ENCODE results near the gene RPRD2.
"Not testable (repeated sequence)": the region's sequence is repeated elsewhere in the genome, so short reads cannot be mapped to it uniquely, and the experiment has no call there.

The RPRD2 gene

GRCh38 chr1:150372580-150372979, 8.6 kb downstream of the RPRD2 start:
- DNase-seq, result no peak
- H3K4me1 Mint-ChIP-seq, result peaks cover 68% of the 10 kb centered on the region
- no peaks in the 10 kb centered on the region for H3K9me3 Mint-ChIP-seq
- no peak overlapping the region for H3K4me3 Mint-ChIP-seq
- peak overlapping the region; percentile 5 for H3K27ac Mint-ChIP-seq
- H3K27me3 Mint-ChIP-seq, result no peaks in the 10 kb centered on the region
- peaks cover 10% of the 10 kb centered on the region for H3K36me3 Mint-ChIP-seq (ENCODE audit: low read depth)
- ATAC-seq, result peak; percentile 61

GRCh38 chr1:150376110-150376509, 12.2 kb downstream of the RPRD2 start:
- H3K27ac Mint-ChIP-seq, result peak overlapping the region; percentile 44
- no peaks in the 10 kb centered on the region for H3K9me3 Mint-ChIP-seq
- H3K27me3 Mint-ChIP-seq, result no peaks in the 10 kb centered on the region
- DNase-seq (no peak), ATAC-seq (no peak)
- H3K36me3 Mint-ChIP-seq (ENCODE audit: low read depth), result peaks cover 4% of the 10 kb centered on the region
- H3K4me1 Mint-ChIP-seq, result peaks cover 49% of the 10 kb centered on the region
- no peak overlapping the region for H3K4me3 Mint-ChIP-seq

GRCh38 chr1:150383631-150384324, 19.8 kb downstream of the RPRD2 start:
- H3K36me3 Mint-ChIP-seq (ENCODE audit: low read depth), result no peaks in the 10 kb centered on the region
- no peak overlapping the region for H3K4me3 Mint-ChIP-seq

GRCh38 chr1:150385537-150386445, 21.8 kb downstream of the RPRD2 start:
- H3K27me3 Mint-ChIP-seq, result no peaks in the 10 kb centered on the region
- no peak for DNase-seq
- H3K4me3 Mint-ChIP-seq, result no peak overlapping the region
- no peaks in the 10 kb centered on the region for H3K9me3 Mint-ChIP-seq
- no peaks in the 10 kb centered on the region for H3K36me3 Mint-ChIP-seq (ENCODE audit: low read depth)
- ATAC-seq, result peak; percentile 59
- H3K27ac Mint-ChIP-seq, result peak overlapping the region; percentile 30
- peaks cover 44% of the 10 kb centered on the region for H3K4me1 Mint-ChIP-seq

More at GRCh38 chr1:150383631-150384324, 19.8 kb downstream of the RPRD2 start:
- H3K27me3 Mint-ChIP-seq, result no peaks in the 10 kb centered on the region
- H3K4me1 Mint-ChIP-seq, result peaks cover 34% of the 10 kb centered on the region
- no peak overlapping the region for H3K27ac Mint-ChIP-seq
- DNase-seq, result no peak
- no peaks in the 10 kb centered on the region for H3K9me3 Mint-ChIP-seq
- ATAC-seq, result no peak

GRCh38 chr1:150386592-150386991, 22.6 kb downstream of the RPRD2 start:
- DNase-seq (no peak), ATAC-seq (no peak)
- H3K36me3 Mint-ChIP-seq (ENCODE audit: low read depth), result no peaks in the 10 kb centered on the region
- no peaks in the 10 kb centered on the region for H3K9me3 Mint-ChIP-seq
- H3K27me3 Mint-ChIP-seq, result no peaks in the 10 kb centered on the region
- H3K4me1 Mint-ChIP-seq, result peaks cover 43% of the 10 kb centered on the region
- no peak overlapping the region for H3K4me3 Mint-ChIP-seq
- H3K27ac Mint-ChIP-seq, result no peak overlapping the region

- peaks cover 43% of the 10 kb centered on the region for H3K4me1 Mint-ChIP-seq
- H3K27ac Mint-ChIP-seq, result no peak overlapping the region
- ATAC-seq, result no peak
Measured at GRCh38 chr1:150387200-150387599, 23.3 kb downstream of the RPRD2 start.

GRCh38 chr1:150388241-150388640, 24.3 kb downstream of the RPRD2 start:
- H3K27me3 Mint-ChIP-seq, result no peaks in the 10 kb centered on the region
- H3K4me3 Mint-ChIP-seq, result no peak overlapping the region
- H3K27ac Mint-ChIP-seq, result no peak overlapping the region
- peaks cover 48% of the 10 kb centered on the region for H3K4me1 Mint-ChIP-seq
- peaks cover 2% of the 10 kb centered on the region for H3K36me3 Mint-ChIP-seq (ENCODE audit: low read depth)
- ATAC-seq, result no peak
- no peak for DNase-seq
- H3K9me3 Mint-ChIP-seq, result no peaks in the 10 kb centered on the region

More at GRCh38 chr1:150387200-150387599, 23.3 kb downstream of the RPRD2 start:
- Mint-ChIP-seq H3K27me3 (no peaks in the 10 kb centered on the region), H3K36me3 (ENCODE audit: low read depth) (peaks cover 2% of the 10 kb centered on the region), H3K4me3 (no peak overlapping the region), H3K9me3 (no peaks in the 10 kb centered on the region)
- DNase-seq, result no peak

- no peak overlapping the region for H3K4me3 Mint-ChIP-seq
Measured at GRCh38 chr1:150389650-150390049, 25.7 kb downstream of the RPRD2 start.

GRCh38 chr1:150392627-150393026, 28.7 kb downstream of the RPRD2 start:
- Mint-ChIP-seq H3K27ac (no peak overlapping the region), H3K27me3 (no peaks in the 10 kb centered on the region), H3K9me3 (no peaks in the 10 kb centered on the region), H3K36me3 (ENCODE audit: low read depth) (peaks cover 12% of the 10 kb centered on the region), H3K4me3 (no peak overlapping the region), H3K4me1 (peaks cover 32% of the 10 kb centered on the region)
- ATAC-seq (no peak), DNase-seq (no peak)

More at GRCh38 chr1:150389650-150390049, 25.7 kb downstream of the RPRD2 start:
- ATAC-seq, result no peak
- Mint-ChIP-seq H3K27ac (no peak overlapping the region), H3K4me1 (peaks cover 39% of the 10 kb centered on the region), H3K27me3 (no peaks in the 10 kb centered on the region), H3K36me3 (ENCODE audit: low read depth) (peaks cover 2% of the 10 kb centered on the region), H3K9me3 (no peaks in the 10 kb centered on the region)
- DNase-seq, result no peak

- ATAC-seq, H3K9me3 Mint-ChIP-seq, H3K4me3 Mint-ChIP-seq, H3K27ac Mint-ChIP-seq, DNase-seq, H3K27me3 Mint-ChIP-seq: not testable (repeated sequence)
- peaks cover 23% of the 10 kb centered on the region for H3K4me1 Mint-ChIP-seq
- H3K36me3 Mint-ChIP-seq (ENCODE audit: low read depth), result peaks cover 16% of the 10 kb centered on the region
Measured at GRCh38 chr1:150395115-150395514, 31.2 kb downstream of the RPRD2 start.

- ATAC-seq (no peak), DNase-seq (no peak)
- H3K27ac Mint-ChIP-seq, result no peak overlapping the region
- H3K27me3 Mint-ChIP-seq, result no peaks in the 10 kb centered on the region
- H3K36me3 Mint-ChIP-seq (ENCODE audit: low read depth), result peaks cover 14% of the 10 kb centered on the region
- peaks cover 19% of the 10 kb centered on the region for H3K4me1 Mint-ChIP-seq
- H3K4me3 Mint-ChIP-seq, result no peak overlapping the region
- H3K9me3 Mint-ChIP-seq, result no peaks in the 10 kb centered on the region
Measured at GRCh38 chr1:150397392-150398032, 33.6 kb downstream of the RPRD2 start.

- Mint-ChIP-seq H3K9me3 (no peaks in the 10 kb centered on the region), H3K36me3 (ENCODE audit: low read depth) (peaks cover 6% of the 10 kb centered on the region), H3K27me3 (no peaks in the 10 kb centered on the region), H3K27ac (no peak overlapping the region), H3K4me1 (peaks cover 39% of the 10 kb centered on the region), H3K4me3 (no peak overlapping the region)
- DNase-seq (no peak), ATAC-seq (no peak)
Measured at GRCh38 chr1:150404465-150404864, 40.5 kb downstream of the RPRD2 start.

GRCh38 chr1:150405660-150406059, 41.7 kb downstream of the RPRD2 start:
- no peaks in the 10 kb centered on the region for H3K9me3 Mint-ChIP-seq
- no peak overlapping the region for H3K27ac Mint-ChIP-seq
- no peak for ATAC-seq
- no peak for DNase-seq
- H3K36me3 Mint-ChIP-seq (ENCODE audit: low read depth), result peaks cover 2% of the 10 kb centered on the region
- no peak overlapping the region for H3K4me3 Mint-ChIP-seq
- peaks cover 44% of the 10 kb centered on the region for H3K4me1 Mint-ChIP-seq
- H3K27me3 Mint-ChIP-seq, result no peaks in the 10 kb centered on the region

GRCh38 chr1:150406483-150406882, 42.5 kb downstream of the RPRD2 start:
- Mint-ChIP-seq H3K27ac (no peak overlapping the region), H3K4me3 (no peak overlapping the region), H3K9me3 (no peaks in the 10 kb centered on the region), H3K4me1 (peaks cover 48% of the 10 kb centered on the region), H3K27me3 (no peaks in the 10 kb centered on the region), H3K36me3 (ENCODE audit: low read depth) (peaks cover 2% of the 10 kb centered on the region)
- DNase-seq (no peak), ATAC-seq (no peak)

Measured in activated naive CD8-positive, alpha-beta T cell treated with anti-CD3 and anti-CD28 coated beads, Interleukin-2, amount 50 U/mL, for 24 hours (primary cell).